ENCODE measurements around the gene DDX42. TPM values are rescaled to one million over a fixed set of nuclear protein-coding genes. Genes with fewer than 3 reads are reported as not detected.

DDX42 gene, protein sequence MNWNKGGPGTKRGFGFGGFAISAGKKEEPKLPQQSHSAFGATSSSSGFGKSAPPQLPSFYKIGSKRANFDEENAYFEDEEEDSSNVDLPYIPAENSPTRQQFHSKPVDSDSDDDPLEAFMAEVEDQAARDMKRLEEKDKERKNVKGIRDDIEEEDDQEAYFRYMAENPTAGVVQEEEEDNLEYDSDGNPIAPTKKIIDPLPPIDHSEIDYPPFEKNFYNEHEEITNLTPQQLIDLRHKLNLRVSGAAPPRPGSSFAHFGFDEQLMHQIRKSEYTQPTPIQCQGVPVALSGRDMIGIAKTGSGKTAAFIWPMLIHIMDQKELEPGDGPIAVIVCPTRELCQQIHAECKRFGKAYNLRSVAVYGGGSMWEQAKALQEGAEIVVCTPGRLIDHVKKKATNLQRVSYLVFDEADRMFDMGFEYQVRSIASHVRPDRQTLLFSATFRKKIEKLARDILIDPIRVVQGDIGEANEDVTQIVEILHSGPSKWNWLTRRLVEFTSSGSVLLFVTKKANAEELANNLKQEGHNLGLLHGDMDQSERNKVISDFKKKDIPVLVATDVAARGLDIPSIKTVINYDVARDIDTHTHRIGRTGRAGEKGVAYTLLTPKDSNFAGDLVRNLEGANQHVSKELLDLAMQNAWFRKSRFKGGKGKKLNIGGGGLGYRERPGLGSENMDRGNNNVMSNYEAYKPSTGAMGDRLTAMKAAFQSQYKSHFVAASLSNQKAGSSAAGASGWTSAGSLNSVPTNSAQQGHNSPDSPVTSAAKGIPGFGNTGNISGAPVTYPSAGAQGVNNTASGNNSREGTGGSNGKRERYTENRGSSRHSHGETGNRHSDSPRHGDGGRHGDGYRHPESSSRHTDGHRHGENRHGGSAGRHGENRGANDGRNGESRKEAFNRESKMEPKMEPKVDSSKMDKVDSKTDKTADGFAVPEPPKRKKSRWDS
- total RNA-seq: 35.5 and 39.2 TPM in 2 replicates

DNA sequence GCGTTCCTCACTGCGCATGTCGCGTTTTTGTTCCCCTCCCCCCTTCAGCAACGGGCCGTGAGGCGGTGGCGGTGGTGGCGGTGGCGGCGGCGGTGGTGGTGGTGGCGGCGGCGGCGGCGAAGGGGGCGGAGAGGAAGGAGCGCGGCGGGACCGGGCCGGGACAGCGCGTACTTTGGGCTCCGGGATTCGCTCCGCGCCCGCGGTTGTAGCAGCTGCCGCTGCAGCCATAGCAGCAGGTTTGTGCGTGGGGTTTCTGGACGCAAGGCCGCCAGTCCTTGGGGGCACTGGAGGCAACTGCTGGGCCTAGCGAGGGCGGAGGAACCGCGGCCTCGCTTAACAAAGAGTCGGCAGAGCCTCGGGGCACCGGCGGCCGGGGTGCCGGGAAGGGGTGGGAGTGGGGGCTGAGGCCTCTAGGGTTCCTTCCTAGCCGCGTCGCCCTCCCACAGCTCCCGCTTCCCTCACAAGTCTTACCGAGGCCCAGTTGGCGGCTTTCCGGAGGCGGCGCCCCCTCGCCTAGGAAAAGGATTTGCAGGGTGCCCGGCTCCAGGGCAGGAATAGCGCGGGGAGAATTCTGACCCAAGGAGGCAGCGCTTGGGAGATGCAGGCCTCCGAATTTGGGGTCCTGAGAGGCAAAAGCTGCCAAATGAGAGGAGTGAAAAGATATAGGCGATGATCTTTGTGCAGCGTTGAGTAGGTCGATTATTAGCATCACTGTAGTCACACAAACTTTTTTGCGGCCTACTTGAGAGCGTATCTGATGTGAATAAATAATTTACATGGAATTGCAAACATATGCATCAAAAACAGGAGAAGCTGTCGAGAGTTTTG lies at the start of gene DDX42:
DDX42 (plus strand) TSS at position 30 of the 828 bp plus-strand sequence. CDS start 12,880 bp downstream, outside the sequence.

DNA sequence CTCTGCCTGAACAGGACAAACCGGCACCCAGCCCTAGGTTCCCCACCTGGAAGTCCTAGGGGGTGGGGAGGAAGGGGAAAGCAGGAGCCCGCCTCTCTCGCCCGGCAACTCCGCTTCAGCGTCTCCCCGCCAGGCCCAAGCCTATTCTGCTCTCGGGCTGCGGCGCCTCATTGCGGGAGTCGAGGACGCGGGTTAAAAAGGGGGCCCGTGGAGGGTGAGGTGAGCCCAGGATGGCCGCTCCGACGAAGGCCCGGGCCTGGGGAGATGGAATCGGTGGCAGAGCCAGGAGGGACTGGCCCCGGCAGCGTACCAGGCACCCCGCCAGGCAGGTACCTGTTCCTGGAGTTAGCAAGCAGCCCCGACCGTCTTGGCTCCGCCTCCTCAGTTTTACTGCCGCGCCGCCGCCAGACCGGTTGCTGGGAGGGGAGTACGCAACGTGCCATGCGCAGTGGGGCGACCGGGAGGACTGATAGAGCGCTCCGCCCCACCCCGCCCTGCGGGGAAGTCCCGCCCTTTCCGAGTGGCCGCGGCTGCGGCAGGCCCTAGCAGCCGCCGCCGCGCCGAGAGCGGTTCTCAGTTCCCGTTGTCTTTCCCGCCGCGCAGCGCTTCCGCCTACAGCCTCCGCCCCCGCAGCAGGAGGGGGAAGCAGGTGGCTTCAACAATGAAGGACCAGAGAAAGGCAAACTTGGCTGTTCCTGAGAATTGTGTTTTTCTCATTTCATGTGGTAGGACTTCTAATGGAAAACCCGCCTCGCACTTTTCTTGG lies 32.4 kb upstream of the DDX42 start, which contains the start of gene STRADA:
STRADA (minus strand) TSS at position 392 of the 766 bp plus-strand sequence. CDS start 13,430 bp downstream, outside the sequence.

DNA sequence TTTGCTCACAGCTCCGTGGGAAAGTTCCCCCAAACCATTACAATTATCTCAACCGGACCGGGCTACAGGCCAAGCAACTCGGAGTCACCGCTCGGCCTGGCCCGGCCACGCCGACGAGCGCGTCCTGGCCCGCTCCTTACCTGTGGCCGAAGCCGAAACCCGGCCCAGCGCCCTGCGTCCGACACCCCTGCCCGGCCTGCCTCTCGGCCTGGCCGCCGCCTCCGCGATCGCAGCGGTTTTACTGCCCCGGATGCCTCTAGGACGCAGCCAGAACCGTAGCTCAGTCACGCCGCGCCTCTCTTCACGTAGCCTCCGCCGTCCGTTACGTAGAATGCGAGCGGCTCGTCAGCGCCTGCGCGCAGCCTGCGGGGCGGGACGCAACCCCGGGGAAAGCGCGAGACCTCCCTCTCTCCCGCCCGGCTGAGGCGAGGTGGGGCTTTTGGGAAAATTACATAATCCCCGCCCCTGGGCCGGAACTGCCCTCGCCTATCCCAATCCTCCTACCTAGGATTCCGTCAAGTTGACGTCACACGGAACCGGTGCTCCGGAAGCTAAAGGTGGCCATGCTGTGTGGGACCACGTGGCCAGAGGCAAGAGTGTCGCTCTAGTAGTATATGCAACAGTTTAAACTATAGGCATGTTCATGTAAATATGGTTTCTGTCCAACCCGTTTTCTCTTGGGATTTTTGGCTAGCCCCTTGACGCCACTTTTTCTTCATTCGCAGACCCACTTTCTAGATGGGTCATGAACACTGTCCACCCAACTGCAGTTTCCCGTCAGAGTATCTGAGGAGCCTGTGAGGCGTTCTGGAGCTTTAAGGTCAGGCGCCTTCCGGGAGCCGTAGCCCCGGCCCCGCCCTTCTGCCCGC lies 464 bp upstream of the DDX42 start, which contains the start of gene CCDC47:
CCDC47 (minus strand) TSS at position 326 of the 869 bp plus-strand sequence. CDS start 7,422 bp downstream, outside the sequence.

DNA sequence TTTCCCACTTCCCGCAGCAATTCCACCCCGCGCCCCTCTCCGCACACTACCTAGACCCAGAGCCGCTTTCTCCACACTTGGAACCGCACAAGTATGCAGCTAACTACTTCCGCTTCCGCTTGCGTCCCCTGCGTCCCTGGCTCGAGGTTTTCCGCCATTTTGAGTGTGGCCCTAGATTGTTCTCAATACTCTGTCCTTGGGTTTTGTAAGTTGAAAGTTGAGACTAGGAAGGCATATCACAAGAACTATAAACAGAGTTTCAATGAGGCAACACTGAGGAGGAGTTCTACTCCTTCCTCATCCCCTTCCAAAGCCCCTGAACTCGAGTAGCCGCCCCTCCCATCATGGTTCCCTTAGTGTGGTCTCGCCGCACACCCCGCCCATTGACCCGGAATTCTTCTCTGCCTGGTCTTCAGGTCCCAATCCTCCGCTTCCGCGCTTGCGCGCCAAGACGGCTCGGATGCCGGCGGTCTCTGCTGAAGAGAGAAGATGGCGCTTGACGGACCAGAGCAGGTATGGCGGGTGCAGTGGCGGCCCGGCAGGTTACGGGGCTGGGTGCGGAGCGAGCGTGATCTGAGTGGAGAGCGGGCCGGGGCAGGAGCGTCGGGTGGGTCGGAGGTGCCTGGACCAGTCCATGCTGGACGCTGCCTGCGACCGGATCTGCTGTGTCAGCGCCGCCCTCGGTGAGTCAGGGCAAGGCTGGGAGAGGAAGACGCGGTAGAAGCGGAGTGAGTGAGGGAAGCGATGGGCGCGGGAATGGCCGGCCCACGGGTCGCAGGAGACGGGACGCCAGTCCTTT lies 53.2 kb downstream of the DDX42 start, which contains the start of the genes FTSJ3 and PSMC5:
FTSJ3 (minus strand) TSS at position 662 of the 799 bp plus-strand sequence. CDS start 761 bp downstream, outside the sequence.
PSMC5 (plus strand) TSS at position 430 of the 799 bp plus-strand sequence; CDS start at position 490, 60 bp downstream.

DNA sequence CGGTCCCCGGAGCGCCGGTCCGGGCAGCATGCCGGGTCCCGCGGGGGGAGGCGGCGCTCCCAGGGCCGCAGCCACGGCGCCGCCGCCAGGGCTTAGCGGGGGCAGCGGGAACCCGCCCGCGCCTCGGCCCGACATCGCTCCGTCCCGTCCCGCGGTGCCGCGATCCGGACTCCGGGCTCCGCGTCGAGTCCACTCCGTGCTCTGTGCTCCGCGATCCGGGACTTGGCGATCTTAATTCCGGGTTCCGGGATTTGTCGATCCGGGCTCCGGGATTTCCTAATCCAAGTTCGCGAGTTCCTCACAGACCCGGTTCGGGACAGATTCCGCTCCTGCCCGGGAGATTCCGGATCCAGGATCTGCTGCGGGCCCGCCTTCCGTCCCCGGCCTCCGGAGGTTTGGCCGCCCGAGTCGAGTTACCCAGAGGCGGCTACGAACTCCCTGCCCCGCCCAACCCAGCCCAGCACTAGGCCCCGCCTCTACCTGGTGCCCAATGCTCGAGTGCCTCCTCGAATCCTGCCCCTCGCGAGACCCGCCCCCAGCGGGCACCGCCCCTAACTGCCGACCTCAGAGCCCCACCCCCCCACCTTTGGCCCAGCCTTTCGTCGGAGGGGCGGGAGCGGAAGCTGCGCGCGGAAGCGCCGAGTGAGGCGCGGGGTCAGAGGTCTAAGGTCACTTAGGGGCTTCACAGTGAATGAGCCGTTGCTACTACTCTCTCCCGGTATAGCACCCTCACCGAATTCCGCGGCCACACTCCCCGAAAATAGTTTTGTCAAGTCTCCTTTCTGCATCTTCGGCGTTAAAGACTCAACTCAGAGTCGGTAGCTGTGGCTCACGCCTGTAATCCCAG lies 68.8 kb downstream of the DDX42 start, which contains the start of gene SMARCD2:
SMARCD2 (minus strand) TSS at position 146 of the 847 bp plus-strand sequence; CDS start at position 135, 11 bp downstream.

Other genes starting within 250 kb of the DDX42 start
- 28.3 and 34.4 TPM in 2 replicates for gene DCAF7, start 223.7 kb upstream of the DDX42 start, total RNA-seq
- 28.8 and 32.6 TPM in 2 replicates for gene TACO1, start 173.3 kb upstream of the DDX42 start, total RNA-seq
- 23.7 and 27.4 TPM in 2 replicates for gene MAP3K3, start 151.8 kb upstream of the DDX42 start, total RNA-seq
- gene LIMD2, start 74.0 kb upstream of the DDX42 start, total RNA-seq: 5.5 and 8.0 TPM in 2 replicates
- 22.5 and 32.9 TPM in 2 replicates for gene STRADA, start 32.4 kb upstream of the DDX42 start, total RNA-seq
- 25.5 and 31.1 TPM in 2 replicates for gene CCDC47, start 573 bp upstream of the DDX42 start, total RNA-seq
- 61.3 and 66.9 TPM in 2 replicates for gene PSMC5, start 53.3 kb downstream of the DDX42 start, total RNA-seq
- 43.4 and 70.3 TPM in 2 replicates for gene FTSJ3, start 53.5 kb downstream of the DDX42 start, total RNA-seq
- 112 and 129 TPM in 2 replicates for gene SMARCD2, start 68.5 kb downstream of the DDX42 start, total RNA-seq
- not detected in 2 replicates for gene CSH2, start 99.5 kb downstream of the DDX42 start, total RNA-seq
- not detected in 2 replicates for gene GH2, start 107.8 kb downstream of the DDX42 start, total RNA-seq
- not detected in 2 replicates for gene CSH1, start 122.4 kb downstream of the DDX42 start, total RNA-seq
- not detected in 2 replicates for gene CSHL1, start 137.1 kb downstream of the DDX42 start, total RNA-seq
- not detected in 2 replicates for gene GH1, start 144.7 kb downstream of the DDX42 start, total RNA-seq
- not detected in 2 replicates for gene CD79B, start 158.2 kb downstream of the DDX42 start, total RNA-seq
- gene SCN4A, start 198.7 kb downstream of the DDX42 start, total RNA-seq: 6.4 TPM in 1 of 2 replicates, not detected in the other
- gene PRR29, start 224.2 kb downstream of the DDX42 start, total RNA-seq: under 0.01 TPM in 1 of 2 replicates, not detected in the other
- 0.18 TPM in 1 of 2 replicates, not detected in the other for gene ICAM2, start 246.5 kb downstream of the DDX42 start, total RNA-seq